SK-N-MC (cell line): ENCODE results near the gene LGALS3BP.

Source experiments
- DNase-seq: peaks from one replicate; pipeline ENCODE4 v3.0.0-alpha.2; 2011; ENCODE audit warnings: low read depth, low spot score
- H3K27ac ChIP-seq: fragments of 200-600 bp; sonication (generic); 2 replicates; pipeline ENCODE4 v1.5.1; 2016; ENCODE audit warnings: mixed run types
- H3K36me3 ChIP-seq: fragments of 200-600 bp; sonication (generic); 2 replicates; pipeline ENCODE4 v1.6.1; 2017; ENCODE audit warnings: antibody characterized with exemption, low read length, mixed read lengths; ENCODE audit not compliant: insufficient read depth
- H3K4me3 ChIP-seq: fragments of 200-600 bp; sonication (generic); 2 replicates; pipeline ENCODE4 v1.5.1; 2016
- H3K9ac ChIP-seq: fragments of 200-600 bp; sonication (generic); 2 replicates; pipeline ENCODE4 v1.8.0; 2017; ENCODE audit warnings: mixed run types, mixed read lengths; ENCODE audit not compliant: insufficient read length
- H3K9me3 ChIP-seq: fragments of 200-600 bp; sonication (generic); 2 replicates; pipeline ENCODE4 v1.6.1; 2017; ENCODE audit warnings: low read depth, mild to moderate bottlenecking, antibody characterized with exemption, low read length, moderate library complexity, mixed read lengths
- EZH2 ChIP-seq: fragments of 200-600 bp; sonication (generic); IDR thresholded peaks from one replicate; pipeline ENCODE4 v1.6.1; 2017; ENCODE audit warnings: antibody characterized with exemption
- FOXP2 ChIP-seq: optimal IDR thresholded peaks from 2 replicates; pipeline ENCODE3; 2011; ENCODE audit warnings: mild to moderate bottlenecking, moderate library complexity; ENCODE audit not compliant: insufficient read depth; ENCODE audit errors: extremely low read length, control extremely low read depth
- POLR2AphosphoS5 ChIP-seq: IDR thresholded peaks from 2 replicates; pipeline ENCODE4 v1.6.1; 2012; ENCODE audit warnings: mild to moderate bottlenecking, low read depth, low read length, borderline replicate concordance

The LGALS3BP gene

DNA sequence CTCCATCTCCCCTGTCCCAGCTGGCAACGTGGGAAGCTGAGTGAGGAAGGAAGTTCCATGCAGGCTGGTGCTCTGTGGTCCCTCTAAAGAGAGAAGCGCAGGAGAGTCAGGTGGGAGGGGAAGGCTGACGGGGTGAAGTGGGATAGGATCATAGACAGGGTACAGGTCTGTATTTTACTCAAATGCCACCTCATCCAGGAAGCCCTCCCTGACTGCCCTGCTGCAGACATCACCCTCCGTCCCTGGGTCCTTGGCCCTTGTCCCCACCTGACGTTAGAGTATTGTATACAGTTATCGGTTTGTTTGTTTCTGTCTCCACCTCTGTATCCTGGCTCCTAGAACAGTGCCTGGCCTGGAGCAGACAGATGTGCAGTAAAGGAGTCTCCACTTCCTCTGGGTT lies 18.2 kb upstream of the LGALS3BP start:
- DNase-seq, result no peak
- peaks cover 33% of the 10 kb centered on the region; the same call in 1 of the 2 replicates for H3K36me3 ChIP-seq
- no peak overlapping the region for H3K4me3 ChIP-seq
- no peak overlapping the region for H3K9ac ChIP-seq
- no peak overlapping the region for H3K27ac ChIP-seq
- H3K9me3 ChIP-seq, result no peaks in the 10 kb centered on the region
- TF ChIP-seq FOXP2, result no peak
- no peak for TF ChIP-seq POLR2AphosphoS5
- TF ChIP-seq EZH2, result no peak

DNA sequence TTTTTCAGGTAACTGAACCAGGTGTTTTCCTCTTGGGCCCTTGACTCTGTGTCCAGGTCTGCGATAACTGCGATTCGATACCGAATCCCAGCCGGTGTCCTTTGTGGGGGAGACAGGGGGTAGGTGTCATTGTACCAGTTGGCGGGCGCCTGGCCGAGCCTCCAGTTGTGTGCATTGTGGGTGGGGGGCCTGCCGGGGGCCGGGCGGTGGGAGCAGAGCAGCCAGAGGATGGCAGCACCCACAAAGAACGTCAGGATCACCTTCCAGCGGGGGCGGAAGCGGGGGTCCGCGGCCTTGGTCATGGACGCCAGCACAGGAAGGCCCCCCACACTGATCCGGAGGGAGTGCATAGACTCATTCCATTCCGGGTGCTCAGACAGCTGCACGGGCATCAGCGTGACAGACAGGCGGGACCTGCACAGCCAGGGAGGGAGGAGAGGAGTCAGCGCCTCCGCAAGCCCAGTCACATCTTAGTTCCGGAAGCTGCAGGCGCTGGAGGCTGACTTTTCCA lies 17.6 kb upstream of the LGALS3BP start:
- H3K9me3 ChIP-seq, result no peaks in the 10 kb centered on the region
- H3K9ac ChIP-seq, result no peak overlapping the region
- H3K4me3 ChIP-seq, result no peak overlapping the region
- DNase-seq, result no peak
- no peak overlapping the region for H3K27ac ChIP-seq
- TF ChIP-seq POLR2AphosphoS5, result no peak
- TF ChIP-seq EZH2, result no peak
- TF ChIP-seq FOXP2, result no peak
- H3K36me3 ChIP-seq, result peaks cover 39% of the 10 kb centered on the region; the same call in 1 of the 2 replicates

DNA sequence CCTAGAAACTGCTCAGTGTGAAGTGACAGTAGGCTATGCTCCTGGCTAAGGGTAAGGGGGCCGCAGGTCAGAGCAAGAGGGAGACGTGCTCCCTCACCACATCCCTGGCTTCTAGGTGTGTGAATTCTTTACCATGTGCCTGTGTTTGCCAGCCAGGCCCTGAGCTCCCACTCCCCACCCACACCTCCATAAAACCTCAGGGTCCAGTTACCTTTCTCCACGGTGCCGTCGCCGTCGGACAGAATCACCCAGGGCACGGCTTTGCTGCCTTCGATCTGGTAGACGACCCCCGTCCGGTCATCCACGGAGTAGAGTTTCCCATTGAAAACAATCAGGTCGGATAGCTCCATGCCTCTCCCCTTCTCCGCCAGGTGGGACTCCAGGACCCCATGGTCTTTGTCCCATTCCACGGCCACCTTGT lies 17.1 kb upstream of the LGALS3BP start:
- H3K36me3 ChIP-seq, result peaks cover 39% of the 10 kb centered on the region; the same call in 1 of the 2 replicates
- no peak overlapping the region for H3K27ac ChIP-seq
- DNase-seq, result no peak
- H3K4me3 ChIP-seq, result no peak overlapping the region
- H3K9me3 ChIP-seq, result no peaks in the 10 kb centered on the region
- TF ChIP-seq POLR2AphosphoS5, result no peak
- no peak for TF ChIP-seq FOXP2
- no peak for TF ChIP-seq EZH2
- H3K9ac ChIP-seq, result no peak overlapping the region

DNA sequence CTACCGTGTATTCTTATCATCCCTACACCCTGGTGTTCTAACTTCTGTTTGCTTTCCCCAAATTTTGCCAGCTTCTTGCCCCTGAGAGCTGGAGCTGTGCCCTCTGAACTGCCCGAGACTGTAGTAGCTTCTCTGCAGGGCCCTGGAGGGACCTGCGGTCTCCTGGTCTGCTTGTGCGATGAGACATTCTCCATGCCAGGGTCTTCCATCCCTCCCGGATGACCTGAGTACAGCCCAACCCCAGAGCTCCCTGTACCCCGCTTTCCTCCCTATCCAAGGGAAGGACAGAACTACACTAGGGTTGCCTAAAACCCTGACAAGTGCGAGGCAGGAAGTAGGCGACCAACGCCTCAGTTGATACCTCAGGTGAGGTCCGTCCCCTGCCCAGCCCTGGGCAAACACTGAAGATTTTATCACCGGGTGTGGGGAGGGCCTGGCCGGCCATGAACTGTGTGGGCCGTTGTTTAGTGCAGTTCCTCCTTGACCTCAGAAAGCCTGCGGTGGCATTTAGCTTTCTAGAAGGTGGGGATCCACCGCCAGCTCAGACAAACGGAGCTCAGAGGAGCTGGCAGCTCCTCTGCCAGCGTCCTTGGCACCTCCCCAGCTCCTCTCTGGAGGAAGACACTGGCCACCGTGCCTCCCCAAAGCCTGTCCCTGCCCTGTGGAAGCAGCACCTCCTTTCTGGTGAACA lies 16.2 kb upstream of the LGALS3BP start:
- H3K9ac ChIP-seq, result no peak overlapping the region
- no peak for TF ChIP-seq POLR2AphosphoS5
- no peak for TF ChIP-seq FOXP2
- TF ChIP-seq EZH2, result no peak
- no peak overlapping the region for H3K4me3 ChIP-seq
- H3K9me3 ChIP-seq, result no peaks in the 10 kb centered on the region
- peaks cover 39% of the 10 kb centered on the region; the same call in 1 of the 2 replicates for H3K36me3 ChIP-seq
- DNase-seq, result no peak
- H3K27ac ChIP-seq, result no peak overlapping the region

DNA sequence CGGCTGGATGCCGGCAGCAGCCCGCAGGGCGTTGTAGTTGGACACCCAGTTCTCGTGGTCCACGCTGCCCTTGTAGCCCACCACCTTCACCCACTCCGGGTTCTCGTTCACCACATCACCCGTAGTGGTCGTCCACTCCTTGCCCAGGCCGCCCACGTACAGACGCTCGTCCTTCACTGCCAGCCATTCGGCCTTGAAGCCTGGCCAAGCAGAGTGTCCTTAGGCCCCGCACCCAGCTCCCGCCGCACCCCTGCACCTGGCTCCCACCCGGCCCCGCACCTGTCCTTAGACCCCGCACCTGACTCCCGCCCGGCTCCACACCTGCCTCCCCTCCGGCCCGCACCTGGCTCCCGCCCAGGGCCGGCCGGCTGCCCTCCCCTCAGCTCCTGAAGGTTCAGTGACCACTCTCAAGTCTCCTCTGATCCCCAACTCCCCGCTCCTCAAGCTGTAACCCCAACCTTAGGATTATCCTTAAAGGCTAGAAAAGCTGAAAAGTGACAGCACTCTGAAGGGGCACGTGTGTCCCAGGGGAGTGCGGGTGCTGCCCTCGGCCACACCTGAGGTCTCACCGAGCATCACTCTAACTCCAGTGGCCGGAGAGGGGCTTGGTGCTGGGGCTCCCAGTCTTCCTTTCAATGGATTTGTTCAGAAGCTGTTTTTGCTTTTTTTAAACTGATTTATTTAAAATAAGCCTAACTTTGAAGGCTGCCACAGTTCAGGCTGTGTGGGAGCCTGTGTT lies 15.5 kb upstream of the LGALS3BP start:
- Histone ChIP-seq H3K9me3 (no peaks in the 10 kb centered on the region), H3K4me3 (no peak overlapping the region), H3K36me3 (peaks cover 40% of the 10 kb centered on the region; the same call in 1 of the 2 replicates), H3K9ac (no peak overlapping the region), H3K27ac (no peak overlapping the region)
- TF ChIP-seq FOXP2, result no peak
- no peak for TF ChIP-seq POLR2AphosphoS5
- TF ChIP-seq EZH2, result no peak
- no peak for DNase-seq

DNA sequence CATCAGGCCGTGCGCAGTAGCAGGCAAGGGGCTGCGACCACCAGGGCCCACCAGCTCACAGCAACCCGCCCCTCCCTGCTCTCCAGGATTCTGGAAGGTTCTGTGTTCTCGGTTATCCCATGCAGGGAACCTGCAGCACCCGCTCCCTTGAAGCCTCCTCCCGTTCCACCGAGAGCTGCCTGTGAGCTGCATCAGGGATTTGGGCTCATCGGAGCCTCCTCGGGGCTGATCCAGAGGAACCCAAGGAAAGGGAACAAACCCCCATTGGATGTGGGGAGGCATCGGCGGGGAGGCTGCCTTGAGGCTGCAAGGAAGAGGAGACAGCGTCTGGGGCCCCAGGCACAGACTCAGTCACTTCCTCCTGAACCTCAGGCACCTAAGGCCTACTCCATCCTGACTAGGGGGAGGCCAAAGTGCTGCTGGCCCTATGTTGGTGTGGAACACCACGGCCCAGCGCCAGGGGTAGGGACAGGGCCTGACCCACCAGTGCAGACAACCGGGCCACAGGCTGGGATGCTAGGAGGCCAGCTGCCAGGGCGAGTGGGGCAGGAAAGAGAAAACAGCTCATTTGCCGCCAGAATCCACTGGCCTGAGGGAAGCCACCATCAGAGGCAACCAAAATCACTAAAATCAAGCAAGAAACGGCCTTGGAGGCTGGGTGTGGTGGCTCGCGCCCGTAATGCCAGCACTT lies 14.4 kb upstream of the LGALS3BP start:
- Histone ChIP-seq H3K36me3 (peaks cover 37% of the 10 kb centered on the region; the same call in 1 of the 2 replicates), H3K27ac (no peak overlapping the region), H3K9ac (no peak overlapping the region), H3K9me3 (no peaks in the 10 kb centered on the region), H3K4me3 (no peak overlapping the region)
- no peak for DNase-seq
- TF ChIP-seq FOXP2 (no peak), POLR2AphosphoS5 (no peak), EZH2 (no peak)

DNA sequence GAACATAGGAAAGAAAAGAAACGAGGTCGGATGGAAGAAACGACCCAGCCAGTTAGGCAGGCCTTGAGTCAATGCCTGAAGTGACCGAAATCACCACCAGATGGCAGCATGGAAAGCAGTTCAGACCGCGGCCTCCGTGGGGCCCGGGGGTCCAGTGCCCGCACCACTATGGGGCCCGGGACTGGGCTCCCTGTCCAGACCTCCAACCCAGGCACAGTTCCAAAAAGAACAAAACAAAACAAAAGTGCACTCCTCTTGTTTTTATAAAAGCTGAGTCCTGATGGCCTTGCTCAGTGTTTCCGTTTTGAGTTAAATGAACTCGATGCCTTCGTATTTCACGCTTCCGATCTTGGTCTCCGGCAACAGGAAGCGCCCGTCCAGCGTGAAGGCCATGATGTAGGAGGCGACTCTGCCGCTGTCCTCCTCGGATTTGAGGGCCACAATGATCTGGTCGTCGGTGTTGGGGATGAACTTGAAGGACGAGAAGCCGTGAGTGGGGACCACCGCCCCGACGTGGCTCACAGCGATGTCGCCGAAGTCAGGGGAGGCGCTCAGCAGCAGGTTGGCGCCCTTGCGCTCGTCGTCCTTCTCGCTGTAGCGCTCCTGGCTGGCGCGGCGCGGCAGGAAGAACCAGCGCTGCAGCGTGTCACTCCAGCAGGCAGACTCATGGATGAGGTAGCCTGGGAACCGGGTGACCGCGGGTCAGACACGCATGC lies 13.7 kb upstream of the LGALS3BP start:
- H3K27ac ChIP-seq, result no peak overlapping the region
- no peak overlapping the region for H3K9ac ChIP-seq
- H3K4me3 ChIP-seq, result no peak overlapping the region
- no peaks in the 10 kb centered on the region for H3K9me3 ChIP-seq
- peaks cover 33% of the 10 kb centered on the region; the same call in 1 of the 2 replicates for H3K36me3 ChIP-seq
- DNase-seq, result no peak
- TF ChIP-seq FOXP2 (no peak), EZH2 (no peak), POLR2AphosphoS5 (no peak)

DNA sequence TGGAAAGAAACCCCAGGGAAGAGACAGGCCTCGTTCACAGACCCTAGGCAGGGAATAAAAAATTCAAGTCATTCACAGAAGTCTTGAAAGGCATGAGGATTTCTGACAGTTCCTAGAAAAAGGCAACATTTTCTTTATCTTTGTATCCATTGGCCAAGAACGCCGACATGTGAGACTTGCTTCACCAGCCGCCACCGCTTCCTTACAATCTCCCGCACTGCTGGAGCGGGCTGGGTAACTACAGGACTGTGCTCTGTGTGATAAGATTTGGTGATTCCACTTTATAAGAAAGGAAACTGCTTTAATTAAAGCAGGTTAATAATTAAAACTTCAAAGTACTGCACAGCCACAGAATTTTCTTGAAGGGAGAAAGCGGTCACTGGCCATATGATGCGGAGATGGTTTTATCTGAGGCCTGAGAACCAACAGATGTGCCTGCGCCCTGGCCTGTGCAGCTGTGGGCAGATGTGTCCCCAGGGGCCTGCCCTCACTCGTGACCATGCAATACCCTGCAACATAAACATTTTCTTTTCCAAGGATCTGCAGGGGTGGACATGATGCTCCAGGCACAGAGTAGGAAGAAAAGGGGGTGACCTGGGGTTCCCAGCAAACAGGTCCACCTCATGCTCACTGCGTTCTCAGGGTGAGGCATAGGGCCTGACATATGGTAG lies 13.0 kb upstream of the LGALS3BP start:
- Histone ChIP-seq H3K9me3 (no peaks in the 10 kb centered on the region), H3K36me3 (peaks cover 30% of the 10 kb centered on the region; the same call in 1 of the 2 replicates), H3K4me3 (no peak overlapping the region), H3K27ac (no peak overlapping the region), H3K9ac (no peak overlapping the region)
- TF ChIP-seq EZH2, result no peak
- no peak for TF ChIP-seq FOXP2
- no peak for TF ChIP-seq POLR2AphosphoS5
- DNase-seq, result no peak
